ENCODE data around the gene CYP21A2. TPM values are rescaled to one million over a fixed set of nuclear protein-coding genes. Genes with fewer than 3 reads are reported as not detected.
"Not testable (repeated sequence)": the region's sequence is repeated elsewhere in the genome, so short reads cannot be mapped to it uniquely, and the experiment has no call there.

Gene CYP21A2
- total RNA-seq, 2 donors from 2014 or later, result 0.59 to 2.7 TPM

DNA sequence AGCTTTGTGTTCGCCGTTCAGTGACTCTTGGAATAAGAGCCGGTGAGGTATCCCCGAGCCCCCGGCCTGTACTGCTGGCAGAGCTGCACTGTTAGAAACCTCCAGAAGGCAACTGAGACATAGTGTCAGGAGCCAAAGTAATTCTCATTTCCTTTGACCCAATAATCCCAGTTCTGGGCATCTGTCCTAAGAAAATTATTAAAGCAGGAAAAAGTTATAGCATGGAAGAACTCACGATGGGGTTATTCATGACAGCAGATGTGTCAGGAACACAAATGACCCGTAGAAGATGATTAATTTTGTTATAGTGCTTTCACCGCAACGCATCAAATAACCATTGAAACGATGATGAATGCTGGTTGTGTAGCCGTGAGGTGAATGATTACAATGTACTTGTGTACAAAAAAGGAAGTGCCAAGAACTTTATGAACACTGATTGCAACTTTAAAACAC lies 20.3 kb downstream of the CYP21A2 start:
- DNase-seq (ENCODE audit: low spot score), result no peak
- Histone ChIP-seq H3K27ac (no peak overlapping the region), H3K27me3 (replicated peaks; ENCODE audit: insufficient read depth) (no peaks in the 10 kb centered on the region), H3K9me3 (no peaks in the 10 kb centered on the region), H3K4me1 (replicated peaks) (no peaks in the 10 kb centered on the region), H3K4me3 (no peak overlapping the region), H3K36me3 (no peaks in the 10 kb centered on the region)
- TF ChIP-seq CTCF (IDR thresholded peaks at IDR 0.05) (no peak), POLR2A (IDR thresholded peaks at IDR 0.05) (no peak), POLR2AphosphoS5 (IDR thresholded peaks at IDR 0.05) (no peak)
- 59% methylated on average over 11 of the region's 11 CpGs for WGBS
- intact Hi-C loops (cut with DNase I), result no loop called here

- TF ChIP-seq CTCF (IDR thresholded peaks at IDR 0.05) (no peak), POLR2AphosphoS5 (IDR thresholded peaks at IDR 0.05) (no peak), POLR2A (IDR thresholded peaks at IDR 0.05) (no peak)
- Histone ChIP-seq H3K4me1 (replicated peaks) (no peaks in the 10 kb centered on the region), H3K27me3 (replicated peaks; ENCODE audit: insufficient read depth) (no peaks in the 10 kb centered on the region), H3K4me3 (no peak overlapping the region), H3K9me3 (no peaks in the 10 kb centered on the region), H3K36me3 (no peaks in the 10 kb centered on the region), H3K27ac (no peak overlapping the region)
- DNase-seq (ENCODE audit: low spot score), result no peak
- intact Hi-C loops (cut with DNase I), result no loop called here
- WGBS, result 91% methylated on average over 28 of the region's 28 CpGs
These were observed 22.9 kb downstream of the CYP21A2 start for GRCh38 chr6:32060966-32061655.

GRCh38 chr6:32064706-32065105 lies 26.5 kb downstream of the CYP21A2 start:
- H3K4me3 ChIP-seq, result no peak overlapping the region
- no peak for TF ChIP-seq POLR2AphosphoS5 (IDR thresholded peaks at IDR 0.05)
- TF ChIP-seq POLR2A (IDR thresholded peaks at IDR 0.05), result no peak
- no peak for TF ChIP-seq CTCF (IDR thresholded peaks at IDR 0.05)
- 87% methylated on average over 14 of the region's 14 CpGs for WGBS
- DNase-seq (ENCODE audit: low spot score), result no peak
- no peaks in the 10 kb centered on the region for H3K36me3 ChIP-seq
- H3K9me3 ChIP-seq, result no peaks in the 10 kb centered on the region
- intact Hi-C loops (cut with DNase I), result no loop called here
- H3K4me1 ChIP-seq (replicated peaks), result no peaks in the 10 kb centered on the region
- no peaks in the 10 kb centered on the region for H3K27me3 ChIP-seq (replicated peaks; ENCODE audit: insufficient read depth)
- H3K27ac ChIP-seq, result no peak overlapping the region

DNA sequence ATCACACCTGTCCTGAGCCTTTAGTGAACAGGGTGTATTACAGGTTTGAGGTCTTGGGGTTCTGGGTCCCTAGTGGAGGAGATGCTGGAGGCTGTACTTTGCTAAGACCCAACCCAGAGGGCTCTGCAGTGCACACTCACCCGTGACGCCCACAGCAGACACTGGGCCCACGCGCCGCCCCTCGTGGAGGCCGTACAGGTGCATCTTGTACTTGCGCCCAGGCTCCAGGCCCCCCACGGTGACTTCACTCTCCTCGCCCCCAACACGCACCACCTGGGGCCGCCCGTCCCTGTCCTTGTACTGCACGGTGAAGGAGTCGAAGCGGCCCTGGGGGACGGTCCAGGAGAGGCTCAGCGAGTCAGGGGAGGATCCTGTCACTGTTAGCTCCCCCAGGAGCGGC lies 29.3 kb downstream of the CYP21A2 start:
- H3K36me3 ChIP-seq; H3K4me1 ChIP-seq (replicated peaks); H3K9me3 ChIP-seq; intact Hi-C loops (cut with DNase I); DNase-seq (ENCODE audit: low spot score); H3K4me3 ChIP-seq; H3K27ac ChIP-seq; H3K27me3 ChIP-seq (replicated peaks; ENCODE audit: insufficient read depth): not testable (repeated sequence)
- 90% methylated on average over 19 of the region's 19 CpGs for WGBS

- intact Hi-C loops (cut with DNase I); H3K27me3 ChIP-seq (replicated peaks; ENCODE audit: insufficient read depth); H3K9me3 ChIP-seq; H3K36me3 ChIP-seq; H3K27ac ChIP-seq; H3K4me3 ChIP-seq; H3K4me1 ChIP-seq (replicated peaks); DNase-seq (ENCODE audit: low spot score): not testable (repeated sequence)
- 91% methylated on average over 13 of the region's 13 CpGs for WGBS
These were observed 30.1 kb downstream of the CYP21A2 start for GRCh38 chr6:32068315-32068714.

GRCh38 chr6:32068867-32069266 lies 30.7 kb downstream of the CYP21A2 start:
- no peak overlapping the region for H3K27ac ChIP-seq
- no peaks in the 10 kb centered on the region for H3K9me3 ChIP-seq
- intact Hi-C loops (cut with DNase I), result no loop called here
- DNase-seq (ENCODE audit: low spot score), result no peak
- TF ChIP-seq CTCF (IDR thresholded peaks at IDR 0.05), result no peak
- 91% methylated on average over 14 of the region's 14 CpGs for WGBS
- no peaks in the 10 kb centered on the region for H3K36me3 ChIP-seq
- H3K4me3 ChIP-seq, result no peak overlapping the region
- no peaks in the 10 kb centered on the region for H3K4me1 ChIP-seq (replicated peaks)
- no peaks in the 10 kb centered on the region for H3K27me3 ChIP-seq (replicated peaks; ENCODE audit: insufficient read depth)

All from prostate gland (tissue), 2 donors.